Measurements from ENCODE around the gene STRIP2. TPM values are rescaled to one million over a fixed set of nuclear protein-coding genes. Genes with fewer than 3 reads are reported as not detected.

The STRIP2 gene
- total RNA-seq, 3 donors from 2014 or later (not counting 1 experiment from before 2014, with no cell fraction given) = 1.7 to 2.3 (median 2.1) TPM

GRCh38 chr7:129394101-129394500 is 40.1 kb upstream of the STRIP2 start:
- Histone ChIP-seq H3K27me3 (ENCODE audit: control insufficient read depth, insufficient read depth, low read length) (no peaks in the 10 kb centered on the region), H3K27ac (ENCODE audit: low read length) (no peak overlapping the region), H3K9me3 (ENCODE audit: control insufficient read depth, insufficient read depth, low read length) (no peaks in the 10 kb centered on the region), H3K4me1 (ENCODE audit: control insufficient read depth, insufficient read depth, low read length) (no peaks in the 10 kb centered on the region), H3K4me3 (ENCODE audit: low read length) (no peak overlapping the region), H3K36me3 (ENCODE audit: control insufficient read depth, insufficient read depth, low read length) (no peaks in the 10 kb centered on the region)
- no peak for DNase-seq
- intact Hi-C loops (cut with micrococcal nuclease) = no loop called here
- WGBS (ENCODE audit: insufficient coverage) = 96% methylated on average over 4 of the region's 4 CpGs
- ATAC-seq = no peak
- Mint-ChIP-seq H3K27me3 (ENCODE audit: low read depth in 2 of 2) (no peaks in the 10 kb centered on the region), H3K4me3 (no peak overlapping the region), H3K4me1 (no peaks in the 10 kb centered on the region), H3K36me3 (no peaks in the 10 kb centered on the region), H3K9me3 (no peaks in the 10 kb centered on the region), H3K27ac (no peak overlapping the region)
- no peak for TF ChIP-seq CTCF (IDR thresholded peaks at IDR 0.05)

- no peaks in the 10 kb centered on the region for H3K4me1 Mint-ChIP-seq
- DNase-seq (no peak), ATAC-seq (no peak)
- no peak overlapping the region for H3K27ac Mint-ChIP-seq
- Histone ChIP-seq H3K27ac (ENCODE audit: low read length) (no peak overlapping the region), H3K4me3 (ENCODE audit: low read length) (no peak overlapping the region), H3K4me1 (ENCODE audit: control insufficient read depth, insufficient read depth, low read length) (no peaks in the 10 kb centered on the region), H3K27me3 (ENCODE audit: control insufficient read depth, insufficient read depth, low read length) (no peaks in the 10 kb centered on the region), H3K36me3 (ENCODE audit: control insufficient read depth, insufficient read depth, low read length) (no peaks in the 10 kb centered on the region), H3K9me3 (ENCODE audit: control insufficient read depth, insufficient read depth, low read length) (no peaks in the 10 kb centered on the region)
- 92% methylated on average over 4 of the region's 4 CpGs for WGBS (ENCODE audit: insufficient coverage)
- no peaks in the 10 kb centered on the region for H3K27me3 Mint-ChIP-seq (ENCODE audit: low read depth in 2 of 2)
- TF ChIP-seq CTCF (IDR thresholded peaks at IDR 0.05) = no peak
- intact Hi-C loops (cut with micrococcal nuclease) = no loop called here
- no peaks in the 10 kb centered on the region for H3K9me3 Mint-ChIP-seq
- no peaks in the 10 kb centered on the region for H3K36me3 Mint-ChIP-seq
- no peak overlapping the region for H3K4me3 Mint-ChIP-seq
Measured at GRCh38 chr7:129394982-129395914, 39.0 kb upstream of the STRIP2 start.

GRCh38 chr7:129401228-129401966 is 32.8 kb upstream of the STRIP2 start:
- Histone ChIP-seq H3K27ac (ENCODE audit: low read length) (no peak overlapping the region), H3K4me3 (ENCODE audit: low read length) (no peak overlapping the region), H3K27me3 (ENCODE audit: control insufficient read depth, insufficient read depth, low read length) (no peaks in the 10 kb centered on the region), H3K36me3 (ENCODE audit: control insufficient read depth, insufficient read depth, low read length) (peaks cover 12% of the 10 kb centered on the region), H3K9me3 (ENCODE audit: control insufficient read depth, insufficient read depth, low read length) (no peaks in the 10 kb centered on the region), H3K4me1 (ENCODE audit: control insufficient read depth, insufficient read depth, low read length) (no peaks in the 10 kb centered on the region)
- WGBS (ENCODE audit: insufficient coverage) = 100% methylated on average over 1 of the region's 1 CpG
- H3K4me3 Mint-ChIP-seq = no peak overlapping the region
- H3K27me3 Mint-ChIP-seq (ENCODE audit: low read depth in 2 of 2) = no peaks in the 10 kb centered on the region
- no peaks in the 10 kb centered on the region for H3K36me3 Mint-ChIP-seq
- ATAC-seq = no peak
- H3K9me3 Mint-ChIP-seq = no peaks in the 10 kb centered on the region
- peaks cover 0 to 6% of the 10 kb centered on the region in 2 donors for H3K4me1 Mint-ChIP-seq
- no peak for TF ChIP-seq CTCF (IDR thresholded peaks at IDR 0.05)
- no peak overlapping the region for H3K27ac Mint-ChIP-seq
- intact Hi-C loops (cut with micrococcal nuclease) = no loop called here
- DNase-seq = no peak

All from natural killer cell (primary cell).